NCI-H146 treated with DMSO at 0.1 percent for 48 hours (cell line): ENCODE data around the gene TRMT1.
A peak's percentile ranks its signal among the peaks of the same experiment; 100 is the strongest.
"Not testable (repeated sequence)": the region's sequence is repeated elsewhere in the genome, so short reads cannot be mapped to it uniquely, and the experiment has no call there.

Experiments
- DNase-seq: peaks from one replicate; lab custom pipeline; 2025; ENCODE audit not compliant: unreplicated experiment; lab: John Stamatoyannopoulos, UW

TRMT1 gene

GRCh38 chr19:13116282-13117175 lies at the start of gene TRMT1:
Gene TRMT1 (minus strand): TSS chr19:13116740. CDS start chr19:13116399, 341 bp downstream.
- DNase-seq: peak; percentile 95

- not testable (repeated sequence) for DNase-seq
Measured at GRCh38 chr19:13166151-13166550, 49.6 kb upstream of the TRMT1 start.

GRCh38 chr19:13165162-13165997 lies 48.8 kb upstream of the TRMT1 start:
- DNase-seq: no peak

- DNase-seq: peak; percentile 88
Measured at GRCh38 chr19:13164343-13165161, 48.0 kb upstream of the TRMT1 start.

GRCh38 chr19:13163609-13164342 lies 47.2 kb upstream of the TRMT1 start:
- DNase-seq: peak; percentile 59

- DNase-seq: peak; percentile 94
Measured at GRCh38 chr19:13162724-13163608, 46.4 kb upstream of the TRMT1 start.

GRCh38 chr19:13160557-13160956 lies 44.0 kb upstream of the TRMT1 start:
- no peak for DNase-seq

GRCh38 chr19:13159713-13160112 lies 43.2 kb upstream of the TRMT1 start:
- no peak for DNase-seq

GRCh38 chr19:13155472-13156359 lies 39.2 kb upstream of the TRMT1 start:
- DNase-seq: peak; percentile 42

- peak; percentile 33 for DNase-seq
Measured at GRCh38 chr19:13154911-13155471, 38.5 kb upstream of the TRMT1 start.

- peak; percentile 38 for DNase-seq
Measured at GRCh38 chr19:13154241-13154778, 37.8 kb upstream of the TRMT1 start.

- DNase-seq: no peak
Measured at GRCh38 chr19:13153569-13154240, 37.2 kb upstream of the TRMT1 start.

- DNase-seq: peak; percentile 96
Measured at GRCh38 chr19:13152974-13153568, 36.5 kb upstream of the TRMT1 start.

- DNase-seq: peak; percentile 68
Measured at GRCh38 chr19:13152356-13152973, 35.9 kb upstream of the TRMT1 start.

- DNase-seq: peak; percentile 99
Measured at GRCh38 chr19:13151605-13152355, 35.2 kb upstream of the TRMT1 start.
